Islet precursor cell (in vitro differentiated cells): ENCODE measurements around the gene LTO1.

Source experiments
- DNase-seq: peaks from one replicate; pipeline ENCODE4 v3.0.0-alpha.2; 2018

LTO1 gene

GRCh38 chr11:69656536-69657455 lies 18.4 kb downstream of the LTO1 start:
- DNase-seq: no peak

- no peak for DNase-seq
These were observed 19.4 kb downstream of the LTO1 start for GRCh38 chr11:69655479-69656428.

- no peak for DNase-seq
These were observed 20.3 kb downstream of the LTO1 start for GRCh38 chr11:69654660-69655478.

GRCh38 chr11:69654001-69654659 lies 21.0 kb downstream of the LTO1 start:
- DNase-seq: no peak

- no peak for DNase-seq
These were observed 21.7 kb downstream of the LTO1 start for GRCh38 chr11:69653406-69653960.

- DNase-seq: no peak
These were observed 22.2 kb downstream of the LTO1 start for GRCh38 chr11:69652999-69653398.

GRCh38 chr11:69651834-69652620 lies 23.1 kb downstream of the LTO1 start:
- no peak for DNase-seq

- DNase-seq: no peak
These were observed 24.3 kb downstream of the LTO1 start for GRCh38 chr11:69650832-69651344.

GRCh38 chr11:69650081-69650831 lies 24.9 kb downstream of the LTO1 start:
- DNase-seq: no peak

GRCh38 chr11:69649576-69649900 lies 25.6 kb downstream of the LTO1 start:
- DNase-seq: no peak

- DNase-seq: no peak
These were observed 26.2 kb downstream of the LTO1 start for GRCh38 chr11:69648679-69649575.

GRCh38 chr11:69647761-69648497 lies 27.2 kb downstream of the LTO1 start:
- no peak for DNase-seq

GRCh38 chr11:69647390-69647748 lies 27.8 kb downstream of the LTO1 start:
- DNase-seq: no peak

GRCh38 chr11:69646493-69647389 lies 28.4 kb downstream of the LTO1 start:
- DNase-seq: no peak

GRCh38 chr11:69645801-69646492 lies 29.2 kb downstream of the LTO1 start:
- no peak for DNase-seq

- DNase-seq: no peak
These were observed 30.0 kb downstream of the LTO1 start for GRCh38 chr11:69644962-69645675.
